HG02571 (cell line): Measurements from ENCODE around the gene POP4.

Source experiments
- ATAC-seq: cut with Tn5 transposase; IDR thresholded peaks from one replicate; pipeline ENCODE4 v1.9.1; 2021; ENCODE audit warnings: mild to moderate bottlenecking, moderate library complexity; ENCODE audit not compliant: unreplicated experiment

Gene POP4

DNA sequence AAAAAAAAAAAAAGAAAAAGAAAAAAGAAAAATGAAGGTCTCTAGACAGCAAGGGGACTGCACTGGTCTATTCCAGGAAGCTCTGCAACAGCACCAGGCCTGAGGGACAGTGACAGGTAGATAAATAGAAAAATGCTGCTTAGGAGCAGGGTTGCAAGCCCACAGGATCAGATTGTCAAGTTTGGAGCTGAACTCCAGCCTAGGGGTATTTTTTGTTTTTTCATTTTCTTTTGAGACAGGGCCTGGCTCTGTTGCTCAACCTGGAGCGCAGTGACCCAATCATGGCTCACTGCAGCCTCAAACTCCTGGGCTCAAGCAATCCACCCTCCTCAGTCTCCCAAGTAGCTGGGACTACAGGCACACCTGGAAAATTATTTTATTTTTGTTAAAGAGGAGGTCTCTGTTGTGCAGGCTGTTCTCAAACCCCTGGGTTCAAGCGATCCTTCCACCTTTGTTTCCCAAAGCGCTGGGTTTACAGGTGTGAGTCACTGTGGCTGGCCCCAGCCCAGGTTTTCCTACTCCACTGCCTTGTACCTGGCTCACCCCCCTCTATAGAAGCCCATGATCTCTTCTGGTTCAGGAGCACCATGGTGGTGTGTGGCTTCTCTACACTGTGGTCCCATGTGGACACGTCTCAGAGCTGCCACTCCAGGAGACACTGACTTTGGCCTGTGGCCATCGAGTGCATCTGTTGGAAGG, 23.9 kb downstream of the POP4 start:
- ATAC-seq: no peak

GRCh38 chr19:29630655-29631054, 24.6 kb downstream of the POP4 start:
- ATAC-seq: no peak

DNA sequence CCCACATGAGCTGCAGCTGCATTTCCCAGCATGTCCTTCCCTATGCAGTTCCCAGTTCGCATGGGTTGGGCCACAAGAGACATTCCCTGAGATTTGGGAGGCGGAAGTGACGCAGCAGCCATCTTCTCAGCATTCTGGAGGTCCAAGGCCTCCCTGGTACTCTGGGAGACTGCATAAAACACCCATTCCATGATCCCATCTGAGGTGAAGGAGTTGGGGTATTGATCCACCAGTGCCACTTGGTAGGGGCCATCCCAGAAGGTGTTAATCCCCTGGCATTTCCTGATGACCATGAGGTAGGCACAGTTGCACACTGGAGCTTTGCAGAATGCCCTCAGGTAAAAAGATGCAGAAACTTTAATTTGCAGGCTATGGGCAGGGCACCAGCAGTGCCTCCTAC, 25.4 kb downstream of the POP4 start:
- ATAC-seq: no peak

GRCh38 chr19:29634002-29634401, 27.9 kb downstream of the POP4 start:
- no peak for ATAC-seq

GRCh38 chr19:29634423-29635130, 28.5 kb downstream of the POP4 start:
- ATAC-seq: no peak

DNA sequence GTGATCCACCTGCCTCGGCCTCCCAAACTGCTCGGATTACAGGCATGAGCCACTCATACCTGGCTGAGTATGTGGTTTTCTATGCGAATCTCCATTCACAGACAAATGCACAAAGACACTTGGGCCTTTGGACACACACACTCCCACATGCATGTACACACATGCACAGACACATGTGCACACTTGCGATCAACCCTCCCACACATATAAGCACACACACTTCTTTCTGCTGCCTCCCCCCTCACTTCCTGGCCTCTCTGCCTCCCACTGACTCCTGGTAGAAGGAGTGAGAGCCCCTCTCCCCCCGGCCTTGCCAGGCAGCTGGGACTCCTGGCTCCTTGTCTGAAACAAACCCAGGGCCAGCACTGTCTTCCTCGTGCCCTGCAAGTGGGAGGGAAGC, 29.9 kb downstream of the POP4 start:
- no peak for ATAC-seq

- no peak for ATAC-seq
Observed at GRCh38 chr19:29636553-29637360, 30.7 kb downstream of the POP4 start.

DNA sequence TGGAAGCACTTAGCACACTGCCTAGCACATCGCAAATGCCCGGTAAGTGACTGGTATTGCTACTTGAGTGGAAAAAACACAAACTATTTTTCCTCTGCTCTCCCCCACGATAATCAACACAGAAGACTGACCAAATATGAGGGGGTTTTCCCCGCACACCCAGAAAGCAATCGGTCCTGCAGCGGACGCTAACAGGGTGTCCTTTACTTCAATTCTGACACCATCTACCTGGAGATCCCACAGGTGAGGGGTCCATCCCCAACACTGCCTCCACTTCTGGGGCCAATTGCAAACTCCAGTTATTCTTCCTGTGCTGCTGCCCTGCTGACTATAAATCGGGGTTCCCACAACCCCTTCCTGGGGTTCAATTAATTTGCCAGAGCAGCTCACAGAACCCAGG, 33.0 kb downstream of the POP4 start:
- ATAC-seq: no peak

DNA sequence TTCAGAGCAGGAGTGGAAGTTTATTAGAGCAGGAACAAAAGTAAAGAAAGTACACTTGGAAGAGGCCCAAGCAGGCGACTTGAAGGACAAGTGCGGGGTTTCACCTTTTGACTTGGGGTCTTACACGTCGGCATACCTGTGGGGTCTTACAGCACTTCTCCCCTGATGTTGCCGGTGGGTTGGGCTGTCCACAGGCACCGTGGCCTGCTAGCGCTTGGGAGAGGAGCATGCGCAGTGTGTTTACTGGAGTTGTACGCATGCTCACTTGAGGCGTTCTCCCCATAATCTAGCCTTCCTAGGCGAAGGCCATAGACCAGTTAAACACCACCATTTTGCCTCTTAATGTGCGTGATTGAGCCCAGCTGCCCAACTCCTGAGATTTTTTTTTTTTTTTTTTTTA, 34.1 kb downstream of the POP4 start:
- no peak for ATAC-seq

- ATAC-seq: no peak
Observed at GRCh38 chr19:29641597-29641996, 35.5 kb downstream of the POP4 start.

DNA sequence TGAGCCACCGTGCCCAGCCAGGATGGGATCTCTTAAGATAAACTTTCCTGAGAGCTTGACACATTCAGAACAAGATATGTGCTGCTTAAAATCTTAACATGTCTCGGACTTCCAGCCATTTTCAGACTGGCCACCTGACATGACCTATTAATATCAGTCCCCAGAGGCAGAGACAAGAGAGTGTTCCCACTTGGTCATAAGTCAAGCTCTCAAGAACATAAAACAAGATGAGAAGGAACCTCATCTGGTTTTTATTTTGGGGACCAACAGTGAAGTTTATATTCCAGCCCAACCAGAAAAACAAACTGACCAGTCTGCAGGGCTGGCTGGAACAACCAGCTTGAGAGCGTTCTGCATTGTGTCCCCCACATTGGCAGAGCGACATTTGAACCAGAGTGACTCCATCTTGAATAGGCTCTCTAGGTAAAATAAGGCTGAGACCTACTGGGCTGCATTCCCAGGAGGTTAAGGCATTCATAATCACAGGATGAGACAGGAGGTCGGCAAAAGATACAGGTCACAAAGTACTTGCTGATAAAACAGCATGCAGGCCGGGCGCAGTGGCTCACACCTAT, 37.4 kb downstream of the POP4 start:
- ATAC-seq: no peak

- ATAC-seq: no peak
Observed at GRCh38 chr19:29644210-29644609, 38.1 kb downstream of the POP4 start.

- ATAC-seq: no peak
Observed at GRCh38 chr19:29645491-29645867, 39.4 kb downstream of the POP4 start.

DNA sequence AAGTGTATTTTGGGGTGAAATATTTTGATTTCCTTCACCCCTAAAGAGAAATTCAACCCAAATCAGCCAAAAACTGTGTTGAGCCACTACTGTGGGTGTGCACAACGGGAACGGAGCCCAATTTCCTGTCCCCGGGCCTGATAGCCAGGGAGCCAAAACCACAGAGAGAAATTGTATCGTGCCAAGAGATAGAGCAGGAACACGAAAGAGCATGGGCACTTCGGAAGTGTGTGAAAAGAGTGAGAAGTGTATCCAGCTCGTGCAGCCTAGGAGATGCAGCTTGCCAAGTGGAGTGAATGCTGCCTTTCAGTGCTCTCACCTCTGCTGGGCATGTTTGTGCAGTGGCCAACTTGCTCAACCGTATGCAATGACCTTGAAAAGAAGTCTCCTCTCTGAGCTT, 39.8 kb downstream of the POP4 start:
- no peak for ATAC-seq

DNA sequence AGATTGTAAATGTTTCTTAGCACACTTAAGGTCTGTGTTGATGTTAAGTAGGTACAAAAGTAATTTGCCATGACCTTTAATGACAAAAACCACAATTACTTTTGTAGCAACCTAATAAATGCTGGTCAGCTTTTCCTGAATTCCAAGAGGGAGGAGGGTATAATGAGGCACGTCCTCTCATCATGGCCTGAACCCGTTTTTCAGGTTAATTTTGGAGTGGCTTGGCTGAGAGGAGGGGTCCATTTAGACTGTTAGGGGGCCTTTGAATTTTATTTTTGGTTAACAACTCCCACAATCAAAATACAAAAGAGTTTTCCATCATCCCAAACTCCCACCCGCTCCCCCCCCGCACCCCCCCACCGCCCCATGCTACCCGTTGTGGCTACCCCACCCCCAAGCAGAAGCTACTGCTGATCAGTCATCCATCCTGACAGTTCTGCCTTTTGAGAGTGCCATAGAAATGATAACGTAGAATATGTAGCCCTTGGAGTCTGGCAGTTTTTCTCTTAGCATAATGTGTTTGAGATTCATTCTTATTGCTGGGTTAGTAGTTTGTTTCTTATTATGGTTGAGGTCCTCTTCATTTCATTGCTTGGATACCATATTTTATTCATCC, 44.8 kb downstream of the POP4 start:
- no peak for ATAC-seq

GRCh38 chr19:29651622-29652394, 45.7 kb downstream of the POP4 start:
- no peak for ATAC-seq

GRCh38 chr19:29653398-29653797, 47.3 kb downstream of the POP4 start:
- ATAC-seq: no peak

DNA sequence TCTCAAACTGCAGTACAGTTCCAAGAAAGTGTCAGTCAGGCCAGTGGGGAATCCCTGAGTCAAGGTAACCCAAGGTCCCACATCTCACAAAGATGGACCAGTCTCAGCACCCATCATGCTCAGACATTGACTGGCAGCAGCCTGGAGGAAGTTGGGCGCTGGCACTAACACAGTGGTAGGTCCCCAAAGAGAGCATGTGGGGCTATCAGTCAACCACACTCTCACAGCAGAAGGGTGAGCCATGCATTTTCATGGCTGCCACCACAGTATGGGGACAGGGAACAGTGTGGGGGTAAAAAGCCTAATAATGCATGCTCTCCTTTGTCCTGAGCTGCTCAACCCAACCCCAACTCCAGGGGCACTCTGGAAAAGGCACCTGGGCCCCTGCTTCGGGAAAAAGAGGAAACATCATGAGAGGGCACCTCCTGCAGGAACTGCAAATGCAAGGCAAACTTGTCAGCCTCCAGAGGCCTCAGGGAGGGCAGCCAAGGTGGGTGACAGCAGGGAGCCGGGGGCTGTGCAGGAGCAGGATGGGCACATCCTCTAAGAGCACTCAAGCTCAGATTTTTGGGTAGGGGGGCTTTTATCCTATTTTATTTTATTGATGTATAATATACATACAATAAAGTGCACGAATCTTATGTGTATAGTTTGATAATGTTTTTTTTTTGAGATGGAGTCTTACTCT, 49.7 kb downstream of the POP4 start:
- no peak for ATAC-seq

GRCh38 chr19:29658221-29658991, 52.3 kb downstream of the POP4 start:
- no peak for ATAC-seq
